Measurements from ENCODE around the gene FAM237B.
"Not testable (repeated sequence)": the region's sequence is repeated elsewhere in the genome, so short reads cannot be mapped to it uniquely, and the experiment has no call there.

FAM237B gene

DNA sequence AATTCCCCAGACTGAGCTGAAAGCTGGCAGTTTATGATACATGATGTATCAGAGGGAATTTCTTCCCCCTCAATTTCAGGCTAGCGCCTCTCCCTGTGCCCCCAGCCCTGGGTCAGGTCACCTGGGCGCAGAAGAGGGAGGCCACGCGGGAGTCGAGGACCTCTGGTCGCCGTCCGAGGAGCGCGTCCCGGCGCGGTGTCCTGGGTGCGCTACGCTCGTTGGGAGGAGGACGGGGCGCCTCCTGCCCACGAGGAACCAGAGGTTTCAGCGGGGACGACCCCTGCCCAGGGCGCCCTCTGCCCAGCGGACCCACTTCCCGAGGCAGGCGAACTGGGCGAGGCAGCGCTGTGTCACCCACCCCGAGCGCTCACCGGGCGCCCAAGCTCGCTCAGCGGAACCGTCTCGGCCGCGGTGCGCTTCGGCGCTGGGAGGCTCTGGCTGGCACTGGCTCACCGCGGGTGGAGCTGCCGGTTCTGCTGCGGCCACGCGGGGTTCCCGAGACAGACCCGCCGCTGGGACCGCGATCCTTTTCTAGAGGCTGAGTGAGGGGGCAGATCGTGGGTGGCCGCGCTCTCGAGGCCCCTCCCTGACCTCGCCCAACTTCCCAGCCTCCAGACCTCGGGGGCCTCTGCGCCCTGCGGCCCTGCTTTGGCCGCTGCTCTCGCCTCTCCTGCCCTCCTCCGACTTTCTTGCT lies at the start of gene FAM237B:
FAM237B (minus strand) TSS at position 504 of the 694 bp plus-strand sequence. CDS start 1,556 bp downstream, outside the sequence.
- H3K27ac ChIP-seq (ENCODE audit: low read length) = no peak within 1 kb of the TSS
- H3K36me3 ChIP-seq (ENCODE audit: control insufficient read depth in 1 of 2, insufficient read depth in 2 of 2, low read length in 2 of 2) = no peaks in the 10 kb centered on the region
- peaks cover 0 to 9% of the 10 kb centered on the region in 2 donors for H3K4me1 ChIP-seq (ENCODE audit: control insufficient read depth in 1 of 2, insufficient read depth in 2 of 2, low read length in 2 of 2)
- no peaks in the 10 kb centered on the region for H3K9me3 ChIP-seq (ENCODE audit: control insufficient read depth in 1 of 2, low read length in 2 of 2)
- peaks cover 13% of the 10 kb centered on the region for H3K27me3 ChIP-seq (ENCODE audit: low read depth, low read length)
- peak within 1 kb of the TSS in 1 of 2 donors; percentile 34 for H3K4me3 ChIP-seq (ENCODE audit: low read depth in 1 of 2, low read length in 2 of 2)

DNA sequence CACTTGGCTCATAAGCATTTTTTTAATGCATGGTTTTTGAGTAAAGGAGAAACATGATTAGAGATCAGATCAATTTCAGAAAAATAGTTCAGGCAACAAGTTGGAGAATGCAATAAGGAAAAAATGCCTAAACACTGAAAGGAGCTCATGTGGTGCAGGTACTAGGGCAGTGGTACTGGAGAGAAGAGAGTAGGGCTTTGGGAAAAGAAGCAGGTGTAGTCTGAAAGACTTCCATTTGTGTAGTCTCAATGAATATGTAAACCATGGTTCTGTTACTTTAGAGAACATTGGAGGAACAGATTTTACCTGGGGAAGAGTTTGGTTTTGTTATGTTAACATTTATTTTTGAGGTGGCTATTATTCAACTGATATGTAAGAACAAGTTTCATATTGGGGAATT lies 30.9 kb upstream of the FAM237B start:
- Histone ChIP-seq H3K27me3 (ENCODE audit: low read depth, low read length) (no peaks in the 10 kb centered on the region), H3K36me3 (ENCODE audit: control insufficient read depth in 1 of 2, insufficient read depth in 2 of 2, low read length in 2 of 2) (peaks cover 15 to 24% of the 10 kb centered on the region in 2 donors), H3K27ac (ENCODE audit: low read length) (no peak overlapping the region), H3K4me1 (ENCODE audit: control insufficient read depth in 1 of 2, insufficient read depth in 2 of 2, low read length in 2 of 2) (peaks cover 5 to 10% of the 10 kb centered on the region in 2 donors), H3K9me3 (ENCODE audit: control insufficient read depth in 1 of 2, low read length in 2 of 2) (no peaks in the 10 kb centered on the region), H3K4me3 (ENCODE audit: low read depth in 1 of 2, low read length in 2 of 2) (no peak overlapping the region)

DNA sequence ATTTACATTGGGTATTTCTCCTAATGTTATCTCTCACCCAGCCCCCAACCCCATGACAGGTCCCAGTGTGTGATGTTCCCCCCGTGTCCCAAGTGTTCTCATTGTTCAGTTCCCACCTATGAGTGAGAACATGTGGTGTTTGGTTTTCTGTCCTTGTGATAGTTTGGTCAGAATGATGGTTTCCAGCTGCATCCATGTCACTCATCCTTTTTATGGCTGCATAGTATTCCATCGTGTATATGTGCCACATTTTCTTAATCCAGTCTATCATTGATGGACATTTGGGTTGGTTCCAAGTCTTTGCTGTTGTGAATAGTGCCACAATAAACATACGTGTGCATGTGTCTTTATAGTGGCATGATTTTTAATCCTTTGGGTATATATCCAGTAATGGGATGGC lies 28.9 kb upstream of the FAM237B start:
- peaks cover 5 to 10% of the 10 kb centered on the region in 2 donors for H3K4me1 ChIP-seq (ENCODE audit: control insufficient read depth in 1 of 2, insufficient read depth in 2 of 2, low read length in 2 of 2)
- H3K36me3 ChIP-seq (ENCODE audit: control insufficient read depth in 1 of 2, insufficient read depth in 2 of 2, low read length in 2 of 2); H3K27ac ChIP-seq (ENCODE audit: low read length); H3K4me3 ChIP-seq (ENCODE audit: low read depth in 1 of 2, low read length in 2 of 2); H3K9me3 ChIP-seq (ENCODE audit: control insufficient read depth in 1 of 2, low read length in 2 of 2); H3K27me3 ChIP-seq (ENCODE audit: low read depth, low read length): not testable (repeated sequence)

DNA sequence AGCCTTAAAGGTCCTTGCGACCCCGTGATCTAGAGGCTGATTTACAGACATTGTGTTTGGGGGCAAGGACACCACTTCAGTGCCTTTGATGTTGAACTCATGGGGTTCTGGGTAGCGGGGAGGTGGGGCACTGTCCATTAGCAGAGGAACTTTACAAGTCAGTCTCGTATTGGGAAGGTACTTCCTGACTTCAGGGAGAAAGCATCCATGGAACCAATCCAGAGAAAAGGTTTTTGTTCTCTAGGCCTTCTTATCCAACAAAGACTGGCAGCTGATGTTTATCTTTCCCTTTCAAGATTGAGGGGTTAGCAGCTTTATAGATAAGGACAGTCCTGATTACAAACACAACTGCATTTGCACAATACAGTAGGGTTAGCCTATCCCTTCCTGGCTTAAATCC lies 28.2 kb upstream of the FAM237B start:
- H3K27ac ChIP-seq (ENCODE audit: low read length) = no peak overlapping the region
- H3K4me1 ChIP-seq (ENCODE audit: control insufficient read depth in 1 of 2, insufficient read depth in 2 of 2, low read length in 2 of 2) = peaks cover 5 to 10% of the 10 kb centered on the region in 2 donors
- no peaks in the 10 kb centered on the region for H3K9me3 ChIP-seq (ENCODE audit: control insufficient read depth in 1 of 2, low read length in 2 of 2)
- no peaks in the 10 kb centered on the region for H3K27me3 ChIP-seq (ENCODE audit: low read depth, low read length)
- no peak overlapping the region for H3K4me3 ChIP-seq (ENCODE audit: low read depth in 1 of 2, low read length in 2 of 2)
- H3K36me3 ChIP-seq (ENCODE audit: control insufficient read depth in 1 of 2, insufficient read depth in 2 of 2, low read length in 2 of 2) = peaks cover 4 to 8% of the 10 kb centered on the region in 2 donors

DNA sequence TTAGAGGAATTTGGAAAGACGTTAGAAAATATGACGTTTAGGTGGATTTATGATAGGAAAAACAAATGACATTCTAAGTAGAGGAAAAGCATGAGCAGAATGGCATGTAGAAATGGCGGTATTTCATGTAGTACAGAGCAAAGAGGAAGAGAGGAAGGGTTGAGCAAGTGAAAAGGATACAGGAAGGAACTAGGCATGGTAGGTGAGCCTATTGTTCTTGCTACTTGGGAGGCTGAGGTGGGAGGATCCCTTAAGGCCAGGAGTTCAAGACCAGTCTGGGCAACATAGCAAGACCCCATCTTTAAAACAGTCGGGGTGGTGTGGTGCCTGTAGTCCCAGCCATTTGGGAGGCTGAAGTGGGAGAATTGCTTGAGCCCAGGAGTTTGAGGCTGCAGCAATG lies 26.7 kb upstream of the FAM237B start:
- Histone ChIP-seq H3K4me3 (ENCODE audit: low read depth in 1 of 2, low read length in 2 of 2) (peak overlapping the region; percentile 72 to 87), H3K9me3 (ENCODE audit: control insufficient read depth in 1 of 2, low read length in 2 of 2) (no peaks in the 10 kb centered on the region)

DNA sequence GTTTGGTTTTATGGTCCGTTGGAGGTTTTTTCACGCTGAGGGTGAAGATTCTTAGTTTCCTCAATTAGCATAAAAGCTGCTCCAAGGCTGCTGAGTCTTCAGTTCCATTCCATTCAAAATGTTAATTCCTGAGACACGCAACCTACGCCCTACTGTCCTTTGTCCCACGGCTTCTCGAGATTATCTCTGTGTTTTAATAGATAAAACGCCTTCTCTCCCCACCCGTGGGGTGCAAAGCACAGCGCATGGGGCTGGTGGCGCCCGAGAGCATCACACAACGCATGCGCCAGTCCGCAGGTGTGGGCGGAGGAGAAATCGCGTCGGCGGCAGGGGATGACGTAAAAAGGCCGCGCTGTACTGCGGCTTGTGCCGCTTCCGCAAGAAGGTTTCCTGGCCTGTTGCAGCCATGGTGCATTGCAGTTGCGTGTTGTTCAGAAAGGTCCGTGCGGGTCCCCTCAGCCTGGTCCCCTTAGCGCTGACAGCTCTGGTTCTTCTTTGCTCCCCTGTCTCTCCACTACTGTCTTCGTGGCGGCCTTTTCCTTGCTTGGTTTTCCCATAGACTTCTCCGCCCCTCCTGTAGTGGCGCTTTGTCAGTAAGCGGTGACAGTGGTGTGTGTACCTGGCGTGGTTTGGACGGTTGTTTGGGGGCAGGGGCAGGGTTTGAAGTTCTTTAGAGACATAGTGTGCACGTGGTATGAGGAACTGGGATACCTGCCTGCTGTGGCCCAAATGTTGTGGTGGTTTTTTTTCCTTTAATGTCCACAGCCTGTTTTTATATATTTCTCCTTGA lies 25.4 kb upstream of the FAM237B start, which contains the start of gene GTPBP10:
GTPBP10 (plus strand) TSS at position 381 of the 790 bp plus-strand sequence; CDS start at position 407, 26 bp downstream.
- H3K27ac ChIP-seq (ENCODE audit: low read length) = peak within 1 kb of the TSS; percentile 90
- H3K27me3 ChIP-seq (ENCODE audit: low read depth, low read length) = no peaks in the 10 kb centered on the region
- peaks cover 5 to 10% of the 10 kb centered on the region in 2 donors for H3K4me1 ChIP-seq (ENCODE audit: control insufficient read depth in 1 of 2, insufficient read depth in 2 of 2, low read length in 2 of 2)
- H3K9me3 ChIP-seq (ENCODE audit: control insufficient read depth in 1 of 2, low read length in 2 of 2) = no peaks in the 10 kb centered on the region
- H3K36me3 ChIP-seq (ENCODE audit: control insufficient read depth in 1 of 2, insufficient read depth in 2 of 2, low read length in 2 of 2) = no peaks in the 10 kb centered on the region
- peak within 1 kb of the TSS; percentile 72 to 87 for H3K4me3 ChIP-seq (ENCODE audit: low read depth in 1 of 2, low read length in 2 of 2)

More for the DNA sequence above, 26.7 kb upstream of the FAM237B start:
- Histone ChIP-seq H3K27ac (ENCODE audit: low read length) (no peak overlapping the region), H3K36me3 (ENCODE audit: control insufficient read depth in 1 of 2, insufficient read depth in 2 of 2, low read length in 2 of 2) (no peaks in the 10 kb centered on the region), H3K27me3 (ENCODE audit: low read depth, low read length) (no peaks in the 10 kb centered on the region), H3K4me1 (ENCODE audit: control insufficient read depth in 1 of 2, insufficient read depth in 2 of 2, low read length in 2 of 2) (peaks cover 5 to 10% of the 10 kb centered on the region in 2 donors)

DNA sequence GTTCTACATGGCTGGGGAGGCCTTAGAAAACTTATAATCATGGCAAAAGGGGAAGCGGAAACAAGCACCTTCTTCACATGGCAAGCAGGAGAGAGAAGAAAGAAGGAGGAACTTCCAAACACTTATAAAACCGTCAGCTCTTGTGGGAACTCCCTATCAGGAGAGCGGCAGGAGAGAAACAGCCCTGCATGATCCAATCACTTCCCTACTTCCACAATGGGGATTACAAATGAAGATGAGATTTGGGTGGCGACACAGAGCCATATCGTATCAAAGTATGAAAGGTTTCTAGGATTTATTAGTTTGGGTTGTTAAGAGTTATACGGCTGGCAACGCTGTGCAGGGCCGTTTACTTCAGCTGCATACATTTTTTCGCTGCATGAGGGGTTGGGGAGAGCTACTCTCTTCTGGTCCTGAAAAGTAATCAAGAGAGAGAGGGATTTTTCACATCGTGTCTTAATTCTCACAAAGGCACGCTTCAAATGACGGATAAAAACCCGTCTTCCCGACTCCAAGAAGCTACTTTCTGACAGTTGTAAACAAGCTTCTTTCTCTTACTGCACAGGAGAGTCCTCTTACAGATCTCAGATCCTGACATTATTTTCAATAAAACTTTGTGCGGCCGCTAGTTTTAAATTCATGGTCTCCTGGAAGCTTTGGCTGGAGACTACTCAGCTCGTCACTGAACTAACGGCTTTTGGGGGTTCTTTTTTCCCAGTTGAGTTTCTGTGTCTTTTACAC lies 24.7 kb upstream of the FAM237B start:
- Histone ChIP-seq H3K36me3 (ENCODE audit: control insufficient read depth in 1 of 2, insufficient read depth in 2 of 2, low read length in 2 of 2) (no peaks in the 10 kb centered on the region), H3K9me3 (ENCODE audit: control insufficient read depth in 1 of 2, low read length in 2 of 2) (no peaks in the 10 kb centered on the region), H3K27me3 (ENCODE audit: low read depth, low read length) (no peaks in the 10 kb centered on the region), H3K4me3 (ENCODE audit: low read depth in 1 of 2, low read length in 2 of 2) (peak overlapping the region; percentile 72 to 87), H3K27ac (ENCODE audit: low read length) (peak overlapping the region; percentile 90), H3K4me1 (ENCODE audit: control insufficient read depth in 1 of 2, insufficient read depth in 2 of 2, low read length in 2 of 2) (peaks cover 5 to 10% of the 10 kb centered on the region in 2 donors)

DNA sequence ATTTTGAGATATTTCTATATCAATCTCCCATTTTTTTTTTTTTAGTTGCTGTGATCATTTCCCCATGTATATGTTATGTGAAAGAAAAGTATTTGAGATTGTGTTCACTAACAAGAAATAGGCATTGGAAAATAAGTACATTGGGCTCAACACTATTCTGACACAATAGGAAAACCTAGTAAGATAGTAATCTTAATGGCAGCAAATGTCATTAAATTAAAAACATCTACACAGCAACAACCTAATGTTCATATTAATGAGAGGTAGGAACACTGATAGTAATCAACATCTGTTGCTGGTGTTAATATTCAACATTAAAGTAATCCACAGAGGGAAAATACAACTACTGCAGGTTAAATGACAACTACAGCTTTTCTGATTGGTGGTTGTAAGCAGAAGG lies 23.9 kb upstream of the FAM237B start:
- Histone ChIP-seq H3K4me1 (ENCODE audit: control insufficient read depth in 1 of 2, insufficient read depth in 2 of 2, low read length in 2 of 2) (peaks cover 5 to 10% of the 10 kb centered on the region in 2 donors), H3K9me3 (ENCODE audit: control insufficient read depth in 1 of 2, low read length in 2 of 2) (no peaks in the 10 kb centered on the region), H3K27me3 (ENCODE audit: low read depth, low read length) (no peaks in the 10 kb centered on the region), H3K27ac (ENCODE audit: low read length) (no peak overlapping the region), H3K4me3 (ENCODE audit: low read depth in 1 of 2, low read length in 2 of 2) (no peak overlapping the region), H3K36me3 (ENCODE audit: control insufficient read depth in 1 of 2, insufficient read depth in 2 of 2, low read length in 2 of 2) (no peaks in the 10 kb centered on the region)

DNA sequence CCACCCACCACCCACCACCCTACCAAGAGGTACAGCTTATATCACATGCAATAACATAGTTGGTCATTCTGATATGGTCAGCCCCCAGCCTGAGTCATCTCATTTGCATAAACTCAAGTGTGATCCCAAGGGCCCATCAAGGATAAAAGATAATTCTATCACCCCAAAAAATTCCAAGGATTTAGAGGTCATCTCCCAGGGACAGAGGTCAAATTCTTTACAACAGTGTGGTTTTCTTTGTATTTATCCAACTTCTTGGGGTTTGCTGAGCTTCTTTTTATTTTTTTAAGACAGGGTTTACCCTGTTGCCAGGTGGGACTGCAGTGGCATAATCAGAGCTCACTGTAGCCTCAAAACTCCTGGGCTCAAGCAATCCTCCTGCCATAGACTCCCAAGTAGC lies 16.0 kb upstream of the FAM237B start:
- H3K9me3 ChIP-seq (ENCODE audit: control insufficient read depth in 1 of 2, low read length in 2 of 2) = no peaks in the 10 kb centered on the region
- no peaks in the 10 kb centered on the region for H3K27me3 ChIP-seq (ENCODE audit: low read depth, low read length)
- H3K4me1 ChIP-seq (ENCODE audit: control insufficient read depth in 1 of 2, insufficient read depth in 2 of 2, low read length in 2 of 2) = no peaks in the 10 kb centered on the region
- H3K27ac ChIP-seq (ENCODE audit: low read length) = no peak overlapping the region
- H3K4me3 ChIP-seq (ENCODE audit: low read depth in 1 of 2, low read length in 2 of 2) = no peak overlapping the region
- H3K36me3 ChIP-seq (ENCODE audit: control insufficient read depth in 1 of 2, insufficient read depth in 2 of 2, low read length in 2 of 2) = no peaks in the 10 kb centered on the region

DNA sequence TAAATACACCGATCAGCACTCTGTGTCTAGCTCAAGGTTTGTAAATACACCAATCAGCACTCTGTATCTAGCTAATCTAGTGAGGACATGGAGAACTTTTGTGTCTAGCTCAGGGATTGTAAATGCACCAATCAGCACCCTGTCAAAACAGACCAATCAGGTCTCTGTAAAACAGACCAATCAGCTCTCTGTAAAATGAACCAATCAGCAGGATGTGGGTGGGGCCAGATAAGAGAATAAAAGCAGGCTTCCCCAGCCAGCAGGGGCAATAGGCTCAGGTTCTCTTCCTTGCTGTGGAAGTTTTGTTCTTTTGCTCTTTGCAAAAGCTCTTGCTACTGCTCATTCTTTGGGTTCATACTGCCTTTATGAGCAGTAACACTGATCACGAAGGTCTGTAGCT lies 13.8 kb upstream of the FAM237B start:
- not testable (repeated sequence) for H3K27me3 ChIP-seq (ENCODE audit: low read depth, low read length); H3K36me3 ChIP-seq (ENCODE audit: control insufficient read depth in 1 of 2, insufficient read depth in 2 of 2, low read length in 2 of 2); H3K9me3 ChIP-seq (ENCODE audit: control insufficient read depth in 1 of 2, low read length in 2 of 2); H3K4me1 ChIP-seq (ENCODE audit: control insufficient read depth in 1 of 2, insufficient read depth in 2 of 2, low read length in 2 of 2); H3K4me3 ChIP-seq (ENCODE audit: low read depth in 1 of 2, low read length in 2 of 2); H3K27ac ChIP-seq (ENCODE audit: low read length)
